ENCODE data around the gene CES1. TPM values are rescaled to one million over a fixed set of nuclear protein-coding genes. Genes with fewer than 3 reads are reported as not detected.
A peak's percentile ranks its signal among the peaks of the same experiment; 100 is the strongest.
"Not testable (repeated sequence)": the region's sequence is repeated elsewhere in the genome, so short reads cannot be mapped to it uniquely, and the experiment has no call there.

CES1 gene
- total and polyA plus RNA-seq, 9 donors: 1.5 to 114 (median 24.6) TPM

GRCh38 chr16:55836158-55836611, 3.3 kb upstream of the CES1 start:
- intact Hi-C loops (cut with DNase I): no loop called here
- H3K4me3 ChIP-seq: no peak overlapping the region
- TF ChIP-seq EP300 (IDR thresholded peaks at IDR 0.05) (no peak), CTCF (IDR thresholded peaks at IDR 0.05) (no peak), POLR2A (IDR thresholded peaks at IDR 0.05) (no peak)
- peaks cover 2% of the 10 kb centered on the region for H3K4me1 ChIP-seq (ENCODE audit: insufficient read depth)
- no peaks in the 10 kb centered on the region for H3K36me3 ChIP-seq
- no peak for DNase-seq
- no peaks in the 10 kb centered on the region for H3K27me3 ChIP-seq
- WGBS, 3 donors: 75 to 97% (median 78%) methylated on average over 2 to 4 of the region's 4 CpGs
- H3K9me3 ChIP-seq: no peaks in the 10 kb centered on the region
- H3K27ac ChIP-seq: peak overlapping the region in 1 of 2 donors; percentile 10

GRCh38 chr16:55835581-55835980, 2.7 kb upstream of the CES1 start:
- TF ChIP-seq EP300 (IDR thresholded peaks at IDR 0.05) (no peak), CTCF (IDR thresholded peaks at IDR 0.05) (no peak), POLR2A (IDR thresholded peaks at IDR 0.05) (no peak)
- Histone ChIP-seq H3K27ac (peak overlapping the region in 1 of 2 donors; percentile 10), H3K36me3 (no peaks in the 10 kb centered on the region), H3K9me3 (no peaks in the 10 kb centered on the region), H3K4me3 (no peak overlapping the region), H3K27me3 (no peaks in the 10 kb centered on the region), H3K4me1 (ENCODE audit: insufficient read depth) (peaks cover 2% of the 10 kb centered on the region)
- DNase-seq: peak in 4 of 5 donors; percentile 18 to 61 (median 39)
- intact Hi-C loops (cut with DNase I): no loop called here
- 8 to 18% (median 9%) methylated on average over 1 of the region's 1 CpG for WGBS, 3 donors

- H3K4me1 ChIP-seq (ENCODE audit: insufficient read depth); H3K27ac ChIP-seq; intact Hi-C loops (cut with DNase I); DNase-seq; H3K4me3 ChIP-seq; H3K9me3 ChIP-seq; H3K27me3 ChIP-seq; H3K36me3 ChIP-seq: not testable (repeated sequence)
- WGBS, 3 donors: 80 to 92% (median 80%) methylated on average over 3 of the region's 3 CpGs
Observed at GRCh38 chr16:55835173-55835572, 2.3 kb upstream of the CES1 start.

- no peaks in the 10 kb centered on the region for H3K9me3 ChIP-seq
- WGBS, 3 donors: 79 to 86% (median 83%) methylated on average over 7 of the region's 7 CpGs
- peaks cover 2% of the 10 kb centered on the region for H3K4me1 ChIP-seq (ENCODE audit: insufficient read depth)
- intact Hi-C loops (cut with DNase I): no loop called here
- no peaks in the 10 kb centered on the region for H3K27me3 ChIP-seq
- H3K36me3 ChIP-seq: no peaks in the 10 kb centered on the region
- no peak for DNase-seq
- TF ChIP-seq POLR2A (IDR thresholded peaks at IDR 0.05) (no peak), EP300 (IDR thresholded peaks at IDR 0.05) (no peak), CTCF (IDR thresholded peaks at IDR 0.05) (no peak)
- no peak overlapping the region for H3K27ac ChIP-seq
- no peak overlapping the region for H3K4me3 ChIP-seq
Observed at GRCh38 chr16:55834049-55834448, 1.2 kb upstream of the CES1 start.

GRCh38 chr16:55832425-55832772, 497 bp downstream of the CES1 start:
- 75 to 91% (median 82%) methylated on average over 14 to 17 of the region's 17 CpGs for WGBS, 3 donors
- no peak overlapping the region for H3K4me3 ChIP-seq
- peaks cover 2% of the 10 kb centered on the region for H3K4me1 ChIP-seq (ENCODE audit: insufficient read depth)
- H3K36me3 ChIP-seq: no peaks in the 10 kb centered on the region
- no peaks in the 10 kb centered on the region for H3K9me3 ChIP-seq
- no peak for DNase-seq
- H3K27ac ChIP-seq: peak overlapping the region in 1 of 2 donors; percentile 42
- intact Hi-C loops (cut with DNase I): no loop called here
- H3K27me3 ChIP-seq: no peaks in the 10 kb centered on the region
- no peak for TF ChIP-seq EP300 (IDR thresholded peaks at IDR 0.05)
- TF ChIP-seq POLR2A (IDR thresholded peaks at IDR 0.05): no peak
- no peak for TF ChIP-seq CTCF (IDR thresholded peaks at IDR 0.05)

Data from ovary (tissue), 9 donors.